GM18502 (cell line): ENCODE measurements around the gene TOP2B.

ENCODE experiments used
- ATAC-seq: cut with Tn5 transposase; IDR thresholded peaks from one replicate; pipeline ENCODE4 v1.9.1; 2021; ENCODE audit warnings: mild to moderate bottlenecking; ENCODE audit not compliant: unreplicated experiment, poor library complexity

Gene TOP2B

GRCh38 chr3:25674670-25675069 is 10.0 kb upstream of the TOP2B start:
- no peak for ATAC-seq

DNA sequence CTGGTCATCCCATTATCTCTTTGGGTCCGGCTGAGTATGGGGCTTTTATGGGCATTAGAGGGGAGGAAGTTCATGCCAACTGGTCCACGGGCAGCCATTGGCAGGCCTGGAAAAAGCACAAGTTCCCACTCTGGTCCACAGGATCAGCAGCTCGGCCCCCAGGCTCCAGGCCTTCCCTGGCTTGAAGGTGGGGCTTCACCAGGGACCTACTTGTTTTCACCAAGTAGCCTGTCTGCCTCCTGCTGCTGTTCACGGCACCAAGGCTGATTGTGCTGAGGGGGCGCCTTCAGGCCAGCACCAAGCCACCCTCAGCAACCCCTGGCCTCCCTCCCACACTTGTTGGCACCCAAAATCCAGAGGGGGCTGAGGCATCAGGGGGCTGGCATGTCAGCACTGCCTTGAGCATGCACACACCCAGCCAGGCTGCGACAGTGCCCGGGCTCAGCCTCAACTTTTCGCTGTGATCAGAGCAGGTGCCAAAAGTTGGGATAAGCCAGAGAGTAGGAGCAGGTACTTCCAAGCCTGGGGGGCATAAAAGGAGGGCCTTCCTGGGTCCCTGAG is 9.1 kb upstream of the TOP2B start:
- ATAC-seq: no peak

DNA sequence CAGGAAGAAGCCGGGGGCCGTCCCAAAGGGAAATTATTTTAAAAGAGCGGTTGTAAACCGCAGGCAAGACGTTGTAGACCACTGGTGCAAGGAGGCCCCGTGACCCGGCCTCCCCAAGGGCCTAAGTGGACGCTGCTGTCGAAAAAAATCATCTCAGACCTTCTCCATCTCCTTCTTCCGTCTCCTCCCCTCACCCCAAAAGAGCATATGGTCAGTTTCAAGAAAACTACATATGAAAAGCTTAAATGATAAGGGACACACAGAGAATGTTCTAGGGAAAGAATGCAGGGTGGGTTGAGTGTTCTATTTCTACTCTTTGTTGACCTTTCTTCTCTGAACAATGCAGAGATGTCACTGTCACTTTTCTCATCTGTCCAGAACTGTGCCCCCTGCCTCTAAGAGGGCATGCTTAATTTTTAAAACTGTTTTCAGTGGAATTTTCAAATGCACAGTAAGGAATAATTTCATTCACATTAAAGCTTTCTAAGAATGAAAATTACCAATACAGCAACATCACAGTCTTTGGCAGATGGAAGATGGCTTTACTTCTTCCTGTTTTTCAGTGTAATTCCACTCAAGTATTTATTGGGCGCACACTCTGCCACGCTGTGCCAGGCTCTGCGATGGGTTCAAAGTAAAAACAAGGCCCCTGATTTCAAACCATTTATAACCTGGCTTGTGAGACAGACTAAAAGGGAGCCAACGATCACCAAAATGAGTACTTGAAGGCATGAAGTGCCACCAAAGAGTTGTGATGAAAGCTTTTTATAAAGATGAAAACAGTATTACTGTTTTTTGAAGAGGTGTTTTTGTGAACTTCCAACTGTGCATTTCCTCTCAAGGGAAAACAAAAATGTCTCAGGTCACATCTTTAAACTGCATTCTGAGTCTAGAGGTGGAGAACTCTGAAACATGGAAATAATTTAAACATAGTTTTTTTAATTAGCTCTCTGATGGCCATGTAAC is 891 bp upstream of the TOP2B start:
- ATAC-seq: peak; percentile 23

DNA sequence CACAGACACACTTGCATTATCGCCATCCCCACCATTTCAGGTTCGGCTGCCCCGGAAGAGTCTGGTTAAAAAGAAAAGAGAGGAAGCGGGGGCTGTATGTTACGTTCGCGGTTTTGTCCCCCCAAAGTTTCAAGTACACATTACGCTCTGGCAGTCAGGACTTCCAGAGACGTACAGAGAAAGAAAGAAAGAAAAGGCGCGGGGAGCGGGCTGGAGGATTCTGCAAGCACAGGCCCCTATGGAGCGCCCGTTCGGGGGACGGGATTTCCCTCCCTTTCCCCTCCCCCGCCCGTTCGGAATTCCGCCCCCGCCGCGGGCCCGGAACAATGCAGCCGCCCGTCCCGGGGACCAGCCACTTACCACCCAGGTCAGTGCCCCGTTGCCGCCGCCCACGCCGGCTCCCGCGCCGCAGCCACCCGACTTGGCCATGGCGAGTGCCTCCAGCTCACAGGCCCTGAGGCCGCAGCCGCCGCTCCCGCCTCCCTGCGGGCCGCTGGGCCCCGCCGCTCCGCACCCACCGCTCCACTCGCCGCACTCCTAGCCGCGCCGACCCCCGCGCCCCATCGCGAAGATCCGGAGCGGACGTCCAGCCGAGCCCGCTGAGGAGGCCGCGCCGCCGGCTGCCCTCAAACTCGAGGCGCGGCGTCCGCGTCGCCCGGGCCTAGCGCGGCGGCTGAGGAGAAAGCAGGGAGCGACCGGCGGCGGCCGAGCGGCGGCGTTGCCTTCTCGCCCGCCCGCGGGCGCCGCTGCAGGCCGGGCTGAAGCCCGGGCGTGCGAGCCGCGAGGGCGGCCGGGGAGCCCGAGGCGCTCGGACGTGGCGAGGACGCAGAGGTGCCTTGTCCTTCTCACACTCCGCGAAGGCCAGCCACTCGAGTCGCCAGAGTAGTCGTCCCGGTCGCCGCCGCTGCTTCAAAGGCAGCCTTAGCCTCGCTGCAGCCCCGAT is 567 bp downstream of the TOP2B start:
- peak; percentile 42 for ATAC-seq

DNA sequence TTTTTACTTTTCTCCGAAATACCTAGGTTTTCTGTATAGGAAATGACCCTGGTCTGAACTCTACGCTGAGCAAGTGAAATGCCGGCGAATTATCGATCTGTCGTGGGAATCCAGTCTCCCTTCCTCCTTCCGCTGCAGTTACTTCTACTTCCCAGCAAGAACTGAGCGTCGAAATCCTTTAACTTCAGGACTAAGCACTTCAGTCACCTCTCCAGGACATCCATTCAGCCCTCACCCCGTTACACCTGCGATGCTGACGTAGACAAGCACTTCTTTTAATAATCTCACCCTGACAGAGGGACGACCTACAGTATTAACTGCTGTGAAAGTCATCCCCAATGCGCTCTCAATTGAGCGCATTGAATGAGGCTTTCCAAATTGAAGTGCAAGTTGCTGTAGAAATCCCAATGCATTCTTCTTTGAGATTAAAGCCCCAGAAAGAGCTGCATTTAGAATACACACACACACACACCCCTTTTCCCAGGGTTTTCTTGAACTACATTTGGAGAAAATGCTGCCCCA is 1.3 kb downstream of the TOP2B start:
- peak; percentile 21 for ATAC-seq

- ATAC-seq: no peak
These were observed 1.9 kb downstream of the TOP2B start for GRCh38 chr3:25662736-25663320.

- ATAC-seq: no peak
These were observed 2.8 kb downstream of the TOP2B start for GRCh38 chr3:25661694-25662437.

DNA sequence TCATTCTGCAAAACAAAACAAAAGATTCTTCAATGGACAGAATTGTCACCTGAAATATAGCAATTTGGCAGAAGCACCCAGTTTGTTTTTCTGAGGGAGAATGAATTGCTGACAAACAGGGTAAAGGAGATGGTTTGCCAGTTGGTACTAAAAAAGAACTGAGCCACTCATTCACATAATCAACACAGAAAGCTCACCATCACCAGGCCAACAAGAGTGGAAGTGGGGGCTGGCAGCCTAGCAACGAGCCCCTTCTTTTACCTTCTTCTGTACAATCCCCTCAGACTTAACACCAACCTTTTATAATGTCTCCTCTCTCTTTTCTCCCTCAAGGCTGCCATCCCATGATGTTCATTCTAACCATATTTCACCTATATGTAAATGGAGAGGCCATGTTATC is 5.9 kb downstream of the TOP2B start:
- no peak for ATAC-seq

DNA sequence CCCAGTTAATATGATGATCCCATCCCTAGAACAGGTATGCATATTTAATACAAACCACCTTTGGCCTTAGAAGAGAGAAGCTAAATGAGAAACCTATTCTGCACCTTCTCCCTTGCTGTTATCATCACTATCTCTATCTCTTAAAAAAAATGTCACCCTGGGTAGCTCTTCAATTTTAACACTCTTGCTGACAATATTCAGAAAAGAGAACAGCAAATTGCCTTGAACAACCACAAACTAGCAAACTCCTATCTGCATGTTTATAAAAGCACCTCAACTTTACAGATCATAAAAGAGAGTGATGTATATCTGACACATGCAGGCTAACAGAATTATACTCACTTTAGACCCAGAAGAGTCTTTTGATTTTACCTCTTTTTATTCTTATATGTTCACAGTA is 7.4 kb downstream of the TOP2B start:
- ATAC-seq: no peak

DNA sequence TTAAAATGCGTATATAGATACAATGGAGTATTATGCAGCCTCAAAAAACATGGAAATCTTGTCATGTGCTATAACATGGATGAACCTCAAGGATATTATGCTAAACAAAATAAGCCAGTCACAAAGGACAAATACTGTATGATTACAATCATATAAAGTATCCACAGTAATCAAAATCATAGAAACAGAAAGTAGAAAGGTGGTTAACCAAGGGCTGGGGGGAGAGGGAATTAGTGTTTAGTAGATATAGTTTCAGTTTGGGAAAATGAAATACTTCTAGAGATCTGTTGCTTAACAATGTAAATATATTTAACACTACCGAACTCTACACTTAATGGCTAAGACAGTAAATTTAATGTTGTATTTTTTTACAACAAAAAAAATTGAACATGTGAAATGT is 9.0 kb downstream of the TOP2B start:
- no peak for ATAC-seq

DNA sequence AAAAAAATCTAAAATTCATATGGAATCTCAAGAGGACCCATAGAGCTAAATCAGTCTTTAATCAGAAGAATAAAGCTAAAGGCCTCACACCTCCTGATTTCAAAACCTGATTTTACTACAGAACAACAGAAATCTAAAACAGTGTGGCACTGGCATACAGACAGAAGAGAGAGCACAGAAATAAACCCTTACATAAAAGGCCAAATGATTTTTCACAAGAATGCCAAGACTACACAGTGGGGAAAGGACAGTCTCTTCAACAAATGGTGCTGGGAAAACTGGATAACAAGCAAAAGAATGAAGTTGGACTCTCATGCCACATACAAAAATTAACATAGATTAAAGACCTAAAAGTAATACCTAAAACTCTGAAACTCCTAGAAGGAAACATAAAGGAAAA is 10.1 kb downstream of the TOP2B start:
- no peak for ATAC-seq

GRCh38 chr3:25653322-25653721 is 11.4 kb downstream of the TOP2B start:
- no peak for ATAC-seq

DNA sequence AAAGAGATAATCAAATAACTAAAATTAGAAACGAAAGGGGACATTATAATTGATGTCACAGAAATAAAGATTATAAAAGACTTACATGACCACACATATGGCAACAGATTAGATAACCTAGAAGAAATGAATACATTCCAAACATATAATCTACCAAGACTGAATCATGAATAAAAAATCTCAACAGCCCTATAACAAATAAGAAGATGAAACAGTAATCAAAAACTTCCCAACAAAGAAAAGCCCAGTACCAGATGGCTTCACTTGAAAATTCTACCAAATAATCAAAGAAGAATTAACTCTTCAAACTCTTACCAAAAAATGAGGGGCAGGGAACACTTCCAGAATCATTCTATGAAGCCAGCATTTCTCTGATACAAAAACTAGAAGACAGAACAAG is 11.8 kb downstream of the TOP2B start:
- no peak for ATAC-seq

DNA sequence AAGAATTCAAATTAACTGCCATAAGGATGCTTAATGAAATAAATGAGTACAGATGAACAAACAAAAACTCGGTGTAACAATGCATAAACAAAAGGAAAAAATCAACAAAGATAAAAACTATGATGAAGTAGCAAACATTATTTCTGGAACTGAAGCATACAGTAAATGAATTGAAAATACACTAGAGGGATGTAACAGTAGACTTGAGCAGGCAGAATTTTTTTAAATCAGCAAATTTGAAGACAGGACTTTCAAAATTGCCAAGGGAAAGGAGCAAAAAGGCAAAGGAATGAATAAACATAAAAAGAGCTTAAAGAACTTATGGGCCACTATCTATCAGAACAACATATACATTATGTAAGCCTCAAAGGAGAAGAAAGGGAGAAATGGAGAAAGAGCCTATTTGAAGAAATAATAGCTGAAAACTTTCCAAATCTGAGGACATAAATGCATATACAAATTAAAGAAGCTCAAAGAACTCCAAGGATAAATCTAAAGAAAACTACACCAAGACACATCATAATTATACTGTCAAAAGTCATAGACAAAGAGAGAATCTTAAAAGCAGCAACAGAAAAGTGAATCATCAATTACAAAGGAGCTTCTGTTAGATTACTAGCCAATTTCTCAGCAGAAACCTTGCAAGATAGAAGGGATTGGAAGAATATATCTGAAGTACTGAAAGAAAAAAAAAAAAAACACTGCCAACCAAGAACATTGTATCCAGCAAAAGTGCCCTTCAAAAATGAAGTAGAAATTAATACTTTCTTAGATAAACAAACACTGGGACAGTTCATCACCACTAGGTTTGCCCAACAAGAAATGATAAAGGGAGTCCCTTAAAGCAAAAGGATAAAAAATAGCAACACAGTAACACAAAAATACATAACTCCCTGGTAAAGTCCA is 15.5 kb downstream of the TOP2B start:
- ATAC-seq: no peak

DNA sequence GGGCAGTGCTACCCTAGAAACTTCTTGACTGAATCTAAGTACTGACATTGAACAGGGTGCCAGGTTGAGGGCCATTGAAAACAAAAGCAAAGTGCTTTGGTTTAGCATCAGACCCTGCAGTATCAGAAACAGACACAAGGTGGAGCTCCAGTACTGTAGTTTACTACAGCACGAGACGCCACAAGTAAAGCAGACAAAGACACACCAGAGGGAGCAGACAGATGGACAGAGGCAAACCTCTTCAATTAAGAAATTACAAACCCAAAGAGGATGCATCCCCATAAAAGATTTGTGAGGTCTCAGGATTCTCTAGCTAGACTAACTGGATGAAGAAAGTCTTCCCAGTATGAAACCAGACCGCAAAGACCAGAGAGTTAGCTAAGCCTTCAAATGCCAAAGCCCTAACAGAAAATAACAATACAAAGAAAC is 16.6 kb downstream of the TOP2B start:
- ATAC-seq: peak; percentile 94

DNA sequence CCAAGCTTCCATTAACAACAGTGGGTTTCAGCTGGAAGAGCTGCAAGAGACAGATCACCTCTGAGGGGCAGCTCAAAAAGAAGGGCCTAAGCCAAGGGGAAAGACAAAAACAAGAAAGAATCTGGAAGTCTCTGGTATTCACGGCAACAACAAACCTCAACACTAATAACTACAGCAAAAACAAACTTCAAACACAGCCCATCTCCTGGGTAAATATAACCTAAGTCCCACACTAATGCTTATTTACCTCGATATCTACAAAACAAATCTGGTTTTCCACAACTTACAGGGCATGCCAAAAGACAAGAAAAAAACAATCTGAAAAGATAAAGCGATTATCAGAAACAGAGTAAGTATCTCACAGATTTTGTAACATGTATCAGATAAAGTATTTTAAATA is 29.7 kb downstream of the TOP2B start:
- ATAC-seq: no peak

DNA sequence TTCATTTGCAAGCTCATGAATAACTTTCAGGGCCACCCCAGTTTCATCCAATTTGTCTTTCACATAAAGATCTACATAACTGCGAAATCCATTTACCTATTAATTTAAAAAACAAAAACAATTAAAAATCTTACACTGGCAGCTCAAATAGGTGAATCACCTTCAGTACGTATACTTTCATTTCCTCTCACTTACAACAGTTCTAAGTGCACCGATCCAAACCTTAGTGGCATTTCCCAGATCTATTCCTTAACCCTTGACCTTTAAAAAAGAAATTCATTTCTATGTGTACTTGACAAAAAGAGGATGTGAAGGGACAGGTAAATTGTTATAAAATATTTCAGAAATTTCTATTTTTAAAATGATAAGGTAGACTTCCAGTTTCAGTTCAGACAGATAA is 30.8 kb downstream of the TOP2B start:
- no peak for ATAC-seq

DNA sequence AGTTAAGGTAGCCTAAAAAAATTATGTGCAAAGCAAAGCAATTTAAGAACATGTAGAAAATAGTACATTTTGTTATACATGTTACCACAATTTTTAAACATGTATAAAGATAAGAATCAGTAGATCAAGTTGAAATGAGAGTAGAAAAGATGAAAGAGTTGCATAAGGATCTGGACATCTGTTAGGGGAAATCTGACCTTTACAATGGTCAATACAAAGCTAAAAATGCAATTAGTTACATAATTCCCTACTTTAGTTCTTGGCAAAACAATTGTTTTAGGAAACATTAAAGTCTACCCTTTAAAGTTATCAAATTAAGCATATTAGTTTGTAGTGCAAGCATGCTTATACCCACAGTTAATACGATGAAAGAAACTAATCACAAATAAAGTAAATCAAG is 32.7 kb downstream of the TOP2B start:
- no peak for ATAC-seq
